WTC11 (cell line): ENCODE measurements around the gene ATP5F1A. TPM values are rescaled to one million over a fixed set of nuclear protein-coding genes. Genes with fewer than 3 reads are reported as not detected.

Source experiments
- ATAC-seq: fragments of 200-7000 bp; cut with Tn5 transposase; 2 replicates; pipeline ENCODE4 v1.10.0; 2021; ENCODE audit warnings: mild to moderate bottlenecking, moderate library complexity
- CTCF ChIA-PET: fragments of 300-600 bp; sonication (Branson Sonifier 250); formaldehyde crosslinking; loops from one replicate; lab custom pipeline; 2021; ENCODE audit warnings: antibody characterized with exemption; lab: Charles Lee
- POLR2A ChIA-PET: fragments of 350-600 bp; sonication (Branson Sonifier 250); formaldehyde crosslinking; loops from one replicate; lab custom pipeline; 2021; ENCODE audit warnings: antibody characterized with exemption; lab: Charles Lee
- DNase-seq: peaks from one replicate; pipeline ENCODE4 v3.0.0; 2021; ENCODE audit warnings: low spot score
- H3K27ac Mint-ChIP-seq: 2 replicates; pipeline ENCODE4 v1.8.0; 2021; ENCODE audit warnings: mixed read lengths
- H3K27me3 Mint-ChIP-seq: 2 replicates; pipeline ENCODE4 v1.8.0; 2021; ENCODE audit warnings: low read depth, mild to moderate bottlenecking, moderate library complexity, mixed read lengths
- H3K36me3 Mint-ChIP-seq: 2 replicates; pipeline ENCODE4 v1.8.0; 2021; ENCODE audit warnings: mixed read lengths
- H3K4me1 Mint-ChIP-seq: 2 replicates; pipeline ENCODE4 v1.8.0; 2022; ENCODE audit warnings: mixed read lengths
- H3K4me3 Mint-ChIP-seq: 2 replicates; pipeline ENCODE4 v1.8.0; 2021; ENCODE audit warnings: mild to moderate bottlenecking, moderate library complexity, mixed read lengths
- H3K9me3 Mint-ChIP-seq: 2 replicates; pipeline ENCODE4 v1.8.0; 2021; ENCODE audit warnings: mixed read lengths
- AFF4 ChIP-seq: sonication (generic); formaldehyde crosslinking; IDR thresholded peaks from 2 replicates; pipeline ENCODE4 v1.8.1; 2023; ENCODE audit warnings: mild to moderate bottlenecking, missing genetic modification reagents, borderline replicate concordance
- ATF1 ChIP-seq: sonication (generic); formaldehyde crosslinking; IDR thresholded peaks from 2 replicates; pipeline ENCODE4 v1.8.1; 2023; ENCODE audit warnings: mild to moderate bottlenecking, moderate library complexity, missing genetic modification reagents
- CTCF ChIP-seq: fragments of 200-600 bp; IDR thresholded peaks from 2 replicates; pipeline ENCODE4 v1.8.0; 2022; ENCODE audit warnings: antibody characterized with exemption
- EMX1 ChIP-seq: fragments of 250-450 bp; sonication (Bioruptor Pico); IDR thresholded peaks from 2 replicates; pipeline ENCODE4 v1.8.0; 2021; ENCODE audit warnings: mild to moderate bottlenecking
- GABPB1 ChIP-seq: sonication (generic); formaldehyde crosslinking; IDR thresholded peaks from 2 replicates; pipeline ENCODE4 v1.8.1; 2023; ENCODE audit warnings: mild to moderate bottlenecking, missing genetic modification reagents
- GTF2I ChIP-seq: fragments of 250-450 bp; sonication (Bioruptor Pico); conservative IDR thresholded peaks from 2 replicates; pipeline ENCODE4 v1.4.0; 2021; ENCODE audit warnings: mild to moderate bottlenecking
- HMGA2 ChIP-seq: fragments of 250-450 bp; sonication (Bioruptor Pico); IDR thresholded peaks from 2 replicates; pipeline ENCODE4 v1.4.0; 2021; ENCODE audit warnings: mild to moderate bottlenecking, moderate library complexity
- MAX ChIP-seq: sonication (generic); formaldehyde crosslinking; IDR thresholded peaks from 2 replicates; pipeline ENCODE4 v1.8.0; 2022; ENCODE audit warnings: mild to moderate bottlenecking, missing genetic modification reagents
- NR1H2 ChIP-seq: sonication (generic); formaldehyde crosslinking; IDR thresholded peaks from 2 replicates; pipeline ENCODE4 v1.9.0; 2021; ENCODE audit warnings: mild to moderate bottlenecking, moderate library complexity, missing genetic modification reagents
- OVOL2 ChIP-seq: fragments of 250-450 bp; sonication (Bioruptor Pico); IDR thresholded peaks from 2 replicates; pipeline ENCODE4 v1.9.0; 2021; ENCODE audit warnings: mild to moderate bottlenecking, borderline replicate concordance
- PRRX2 ChIP-seq: fragments of 250-450 bp; sonication (Bioruptor Pico); IDR thresholded peaks from 2 replicates; pipeline ENCODE4 v1.8.0; 2021; ENCODE audit warnings: mild to moderate bottlenecking
- RORB ChIP-seq: fragments of 250-450 bp; sonication (Bioruptor Pico); IDR thresholded peaks from 2 replicates; pipeline ENCODE4 v1.9.0; 2021; ENCODE audit warnings: mild to moderate bottlenecking
- TCF7 ChIP-seq: sonication (generic); formaldehyde crosslinking; IDR thresholded peaks from 2 replicates; pipeline ENCODE4 v1.8.0; 2022; ENCODE audit warnings: mild to moderate bottlenecking, low read depth, missing genetic modification reagents, moderate library complexity
- TEAD4 ChIP-seq: sonication (generic); formaldehyde crosslinking; IDR thresholded peaks from 2 replicates; pipeline ENCODE4 v1.8.0; 2022; ENCODE audit warnings: mild to moderate bottlenecking, missing genetic modification reagents
- TP53 ChIP-seq: sonication (generic); formaldehyde crosslinking; IDR thresholded peaks from 2 replicates; pipeline ENCODE4 v1.8.1; 2023; ENCODE audit warnings: mild to moderate bottlenecking, missing genetic modification reagents
- ZBTB43 ChIP-seq: sonication (generic); formaldehyde crosslinking; IDR thresholded peaks from 2 replicates; pipeline ENCODE4 v1.8.1; 2023; ENCODE audit warnings: mild to moderate bottlenecking, missing genetic modification reagents
- ZNF121 ChIP-seq: sonication (generic); formaldehyde crosslinking; IDR thresholded peaks from 2 replicates; pipeline ENCODE4 v1.8.0; 2023; ENCODE audit warnings: missing genetic modification reagents
- ZNF232 ChIP-seq: sonication (generic); formaldehyde crosslinking; IDR thresholded peaks from 2 replicates; pipeline ENCODE4 v1.8.0; 2022; ENCODE audit warnings: mild to moderate bottlenecking, missing genetic modification reagents
- ZNF263 ChIP-seq: sonication (generic); formaldehyde crosslinking; IDR thresholded peaks from 2 replicates; pipeline ENCODE4 v1.8.1; 2022; ENCODE audit warnings: low read depth, mild to moderate bottlenecking, moderate library complexity, missing genetic modification reagents
- ZNF416 ChIP-seq: fragments of 250-450 bp; sonication (Bioruptor Pico); IDR thresholded peaks from 2 replicates; pipeline ENCODE4 v1.9.0; 2021; ENCODE audit warnings: mild to moderate bottlenecking, inconsistent platforms
- ZNF423 ChIP-seq: fragments of 250-450 bp; sonication (Bioruptor Pico); IDR thresholded peaks from 2 replicates; pipeline ENCODE4 v2.1.2; 2022; ENCODE audit warnings: mild to moderate bottlenecking, moderate library complexity
- ZNF425 ChIP-seq: fragments of 250-450 bp; sonication (Bioruptor Pico); conservative IDR thresholded peaks from 2 replicates; pipeline ENCODE4 v1.9.0; 2021; ENCODE audit warnings: mild to moderate bottlenecking
- ZNF512 ChIP-seq: sonication (generic); formaldehyde crosslinking; IDR thresholded peaks from 2 replicates; pipeline ENCODE4 v1.8.1; 2022; ENCODE audit warnings: missing genetic modification reagents, borderline replicate concordance
- total RNA-seq: library from RNA; stranded (reverse); gene quantifications from 3 replicates; pipeline ENCODE4 v1.2.3, GENCODE V29; 2021

The ATP5F1A gene
- total RNA-seq, 1 experiment from 2014 or later, result 825 TPM

- TF ChIP-seq ZNF512 (CRISPR knock-in tag) (no peak), MAX (CRISPR knock-in tag) (no peak)
Observed at GRCh38 chr18:46109386-46109785, 11.3 kb upstream of the ATP5F1A start (continued).

- H3K9me3 Mint-ChIP-seq, result no peaks in the 10 kb centered on the region
- TF ChIP-seq ZNF121 (CRISPR knock-in tag), result no peak
- no peak for TF ChIP-seq CTCF
- TF ChIP-seq GTF2I (CRISPR knock-in tag), result no peak
- TF ChIP-seq ZNF423 (CRISPR knock-in tag), result no peak
- TF ChIP-seq ZNF512 (CRISPR knock-in tag), result no peak
- no peak for TF ChIP-seq HMGA2 (CRISPR knock-in tag)
- TF ChIP-seq ATF1, result no peak
- TF ChIP-seq ZNF425 (CRISPR knock-in tag), result no peak
- TF ChIP-seq TP53 (CRISPR knock-in tag), result no peak
- TF ChIP-seq AFF4 (CRISPR knock-in tag), result 0 out of 2 replicates have a peak, but pooled peaks have one; percentile 54
- TF ChIP-seq EMX1, result no peak
- no peak for TF ChIP-seq NR1H2 (CRISPR knock-in tag)
- no peak for TF ChIP-seq PRRX2 (CRISPR knock-in tag)
- no peak for TF ChIP-seq ZNF232 (CRISPR knock-in tag)
- TF ChIP-seq ZNF416 (CRISPR knock-in tag), result no peak
- TF ChIP-seq TCF7 (CRISPR knock-in tag), result no peak
- TF ChIP-seq GABPB1 (CRISPR knock-in tag), result peak; percentile 33; the same call in 1 of the 2 replicates
- no peak for TF ChIP-seq TEAD4 (CRISPR knock-in tag)
- peak; percentile 83 for TF ChIP-seq MAX (CRISPR knock-in tag)
- TF ChIP-seq OVOL2 (CRISPR knock-in tag), result no peak
- no peak for TF ChIP-seq ZBTB43 (CRISPR knock-in tag)
- no peak for TF ChIP-seq ZNF263 (CRISPR knock-in tag)
- TF ChIP-seq RORB (CRISPR knock-in tag), result no peak
Observed at GRCh38 chr18:46104128-46104911, 6.2 kb upstream of the ATP5F1A start, which contains the start of gene HAUS1. TSS of gene HAUS1 (plus strand) at chr18:46104385. CDS start at chr18:46104412, 27 bp downstream.

More at GRCh38 chr18:46104128-46104911, 6.2 kb upstream of the ATP5F1A start, which contains the start of gene HAUS1:
- POLR2A ChIA-PET, result interaction anchor here (0.6 kb wide), 2 partner anchors 20 to 32 kb away, joined by 4 to 5 read pairs; partner anchors contain the start of gene PSTPIP2
- CTCF ChIA-PET, result interaction anchor here (0.6 to 1.2 kb wide), 2 partner anchors 10 to 31 kb away, joined by 3 to 4 read pairs; no protein-coding TSS in a partner anchor
- peak within 1 kb of the TSS; percentile 96 for H3K4me3 Mint-ChIP-seq
- H3K4me1 Mint-ChIP-seq, result peaks cover 9% of the 10 kb centered on the region
- H3K27ac Mint-ChIP-seq, result peak within 1 kb of the TSS; percentile 94
- H3K27me3 Mint-ChIP-seq, result no peaks in the 10 kb centered on the region
- DNase-seq (peak; percentile 97), ATAC-seq (peak; percentile 99)
- H3K36me3 Mint-ChIP-seq, result peaks cover 24% of the 10 kb centered on the region
